Astrocyte of the cerebellum (primary cell): Measurements from ENCODE around the gene PCED1A.

Experiments used
- DNase-seq: peaks from one replicate; pipeline ENCODE4 v3.0.0-alpha.2; 2011; ENCODE audit warnings: low read depth
- H3K4me3 ChIP-seq: 2 replicates; pipeline ENCODE4 v1.5.1; 2011; ENCODE audit warnings: mild to moderate bottlenecking, low read depth, low read length, moderate library complexity
- CTCF ChIP-seq: IDR thresholded peaks from 2 replicates; pipeline ENCODE4 v1.5.1; 2012; ENCODE audit warnings: low read length, low read depth, moderate library complexity, mild to moderate bottlenecking; ENCODE audit errors: missing control alignments
- in situ Hi-C: cut with HindIII; loops from 2 replicates; pipeline ENCODE4 v1.10.0; 2017; ENCODE audit warnings: low sequenced_read_pairs

The PCED1A gene

GRCh38 chr20:2839732-2840137 lies 720 bp downstream of the PCED1A start:
- H3K4me3 ChIP-seq: peak overlapping the region; percentile 76
- in situ Hi-C loops: no loop called here
- no peak for TF ChIP-seq CTCF
- no peak for DNase-seq

GRCh38 chr20:2838847-2839671 lies 1.4 kb downstream of the PCED1A start:
- in situ Hi-C loops: no loop called here
- no peak overlapping the region for H3K4me3 ChIP-seq
- TF ChIP-seq CTCF: no peak
- DNase-seq: no peak

GRCh38 chr20:2838170-2838797 lies 2.2 kb downstream of the PCED1A start:
- in situ Hi-C loops: no loop called here
- no peak overlapping the region for H3K4me3 ChIP-seq
- TF ChIP-seq CTCF: no peak
- DNase-seq: no peak

GRCh38 chr20:2837221-2837960 lies 3.1 kb downstream of the PCED1A start:
- in situ Hi-C loops: no loop called here
- no peak for TF ChIP-seq CTCF
- no peak for DNase-seq
- no peak overlapping the region for H3K4me3 ChIP-seq

- no peak for TF ChIP-seq CTCF
- in situ Hi-C loops: no loop called here
- H3K4me3 ChIP-seq: no peak overlapping the region
- DNase-seq: no peak
Measured at GRCh38 chr20:2836035-2836434, 4.4 kb downstream of the PCED1A start.

- no peak overlapping the region for H3K4me3 ChIP-seq
- TF ChIP-seq CTCF: no peak
- in situ Hi-C loops: no loop called here
- DNase-seq: no peak
Measured at GRCh38 chr20:2835331-2835796, 5.1 kb downstream of the PCED1A start.
